Measurements from ENCODE around the gene XRCC3.

XRCC3 gene

DNA sequence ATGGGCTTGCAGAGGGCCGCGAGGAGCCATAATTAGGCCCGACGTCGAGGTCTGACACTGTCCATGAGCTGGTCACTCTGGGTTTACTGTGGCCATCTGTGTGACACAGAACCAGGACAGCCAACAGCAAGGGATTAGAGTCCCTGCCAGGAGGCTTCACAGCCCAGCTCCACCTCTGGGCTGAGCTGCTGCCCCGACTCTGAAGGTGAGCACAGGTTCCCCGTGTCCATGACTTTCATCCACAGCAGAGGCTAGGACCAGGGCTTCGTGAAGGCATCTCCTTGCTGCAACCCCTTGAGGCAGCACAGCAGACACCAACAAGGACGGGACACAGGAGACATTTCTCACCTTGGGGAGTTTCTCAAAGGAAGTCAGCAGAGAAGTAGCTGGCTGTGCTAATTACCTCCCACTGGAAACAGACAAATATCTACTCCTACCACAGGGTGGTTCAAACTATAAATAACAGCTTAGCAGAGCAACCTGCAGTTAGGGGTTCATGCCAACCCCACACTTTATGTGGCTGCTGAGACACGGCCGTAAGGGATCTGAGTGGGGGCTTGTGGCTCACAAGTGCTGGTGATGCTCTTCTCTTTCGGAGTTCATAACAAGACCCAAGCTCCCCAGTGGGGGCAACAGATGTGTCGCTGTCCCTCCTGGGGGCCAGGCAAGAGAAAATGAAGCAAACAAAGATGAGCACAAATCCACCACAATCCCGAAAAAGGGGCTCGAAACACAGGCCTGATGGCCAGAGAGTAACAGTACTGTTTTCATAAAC, 29.6 kb upstream of the XRCC3 start:
- H3K4me3 ChIP-seq = no peak overlapping the region
- no peak for DNase-seq (ENCODE audit: low spot score)
- TF ChIP-seq, protein P1, sequence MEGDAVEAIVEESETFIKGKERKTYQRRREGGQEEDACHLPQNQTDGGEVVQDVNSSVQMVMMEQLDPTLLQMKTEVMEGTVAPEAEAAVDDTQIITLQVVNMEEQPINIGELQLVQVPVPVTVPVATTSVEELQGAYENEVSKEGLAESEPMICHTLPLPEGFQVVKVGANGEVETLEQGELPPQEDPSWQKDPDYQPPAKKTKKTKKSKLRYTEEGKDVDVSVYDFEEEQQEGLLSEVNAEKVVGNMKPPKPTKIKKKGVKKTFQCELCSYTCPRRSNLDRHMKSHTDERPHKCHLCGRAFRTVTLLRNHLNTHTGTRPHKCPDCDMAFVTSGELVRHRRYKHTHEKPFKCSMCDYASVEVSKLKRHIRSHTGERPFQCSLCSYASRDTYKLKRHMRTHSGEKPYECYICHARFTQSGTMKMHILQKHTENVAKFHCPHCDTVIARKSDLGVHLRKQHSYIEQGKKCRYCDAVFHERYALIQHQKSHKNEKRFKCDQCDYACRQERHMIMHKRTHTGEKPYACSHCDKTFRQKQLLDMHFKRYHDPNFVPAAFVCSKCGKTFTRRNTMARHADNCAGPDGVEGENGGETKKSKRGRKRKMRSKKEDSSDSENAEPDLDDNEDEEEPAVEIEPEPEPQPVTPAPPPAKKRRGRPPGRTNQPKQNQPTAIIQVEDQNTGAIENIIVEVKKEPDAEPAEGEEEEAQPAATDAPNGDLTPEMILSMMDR (IDR thresholded peaks at IDR 0.05) = no peak
- no peak overlapping the region for H3K27ac ChIP-seq

- H3K27ac ChIP-seq = no peak overlapping the region
- DNase-seq (ENCODE audit: low spot score) = peak; percentile 59
- TF ChIP-seq, protein P1 (IDR thresholded peaks at IDR 0.05) = no peak
- H3K4me3 ChIP-seq = no peak overlapping the region
Measured at GRCh38 chr14:103743691-103744090, 28.4 kb upstream of the XRCC3 start.

- peak; percentile 67 for DNase-seq (ENCODE audit: low spot score)
Measured at GRCh38 chr14:103742499-103743255, 27.4 kb upstream of the XRCC3 start.

DNA sequence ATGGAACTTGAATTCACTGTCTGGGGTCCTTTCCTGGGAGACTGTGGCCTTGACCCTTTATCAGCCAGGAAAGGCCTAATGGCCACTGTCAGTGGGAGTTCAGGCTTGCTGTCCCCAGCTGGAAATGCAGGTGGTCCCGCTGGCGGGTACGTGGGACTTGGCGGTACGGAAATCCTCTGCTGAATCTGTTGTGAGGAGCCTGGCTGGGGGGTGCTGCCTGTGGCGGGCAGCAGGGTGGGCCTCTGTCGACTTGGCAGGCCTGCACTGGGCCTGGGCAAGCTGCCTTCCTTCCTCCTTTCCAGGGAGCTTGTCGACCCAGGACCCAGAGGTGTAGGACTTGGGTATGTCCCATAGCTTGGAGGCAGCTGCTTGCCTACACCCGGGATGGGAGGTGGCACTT, 26.6 kb upstream of the XRCC3 start:
- DNase-seq (ENCODE audit: low spot score) = peak; percentile 52
- H3K4me3 ChIP-seq = no peak overlapping the region
- TF ChIP-seq, protein P1 (IDR thresholded peaks at IDR 0.05) = no peak
- H3K27ac ChIP-seq = no peak overlapping the region

More at GRCh38 chr14:103742499-103743255, 27.4 kb upstream of the XRCC3 start:
- TF ChIP-seq, protein P1 (IDR thresholded peaks at IDR 0.05) = no peak
- H3K27ac ChIP-seq = no peak overlapping the region
- H3K4me3 ChIP-seq = no peak overlapping the region

- peak; percentile 49 for DNase-seq (ENCODE audit: low spot score)
- TF ChIP-seq, protein P1 (IDR thresholded peaks at IDR 0.05) = no peak
- H3K4me3 ChIP-seq = no peak overlapping the region
- H3K27ac ChIP-seq = peak overlapping the region in 1 of 2 donors; percentile 11
Measured at GRCh38 chr14:103740991-103741689, 25.9 kb upstream of the XRCC3 start.

DNA sequence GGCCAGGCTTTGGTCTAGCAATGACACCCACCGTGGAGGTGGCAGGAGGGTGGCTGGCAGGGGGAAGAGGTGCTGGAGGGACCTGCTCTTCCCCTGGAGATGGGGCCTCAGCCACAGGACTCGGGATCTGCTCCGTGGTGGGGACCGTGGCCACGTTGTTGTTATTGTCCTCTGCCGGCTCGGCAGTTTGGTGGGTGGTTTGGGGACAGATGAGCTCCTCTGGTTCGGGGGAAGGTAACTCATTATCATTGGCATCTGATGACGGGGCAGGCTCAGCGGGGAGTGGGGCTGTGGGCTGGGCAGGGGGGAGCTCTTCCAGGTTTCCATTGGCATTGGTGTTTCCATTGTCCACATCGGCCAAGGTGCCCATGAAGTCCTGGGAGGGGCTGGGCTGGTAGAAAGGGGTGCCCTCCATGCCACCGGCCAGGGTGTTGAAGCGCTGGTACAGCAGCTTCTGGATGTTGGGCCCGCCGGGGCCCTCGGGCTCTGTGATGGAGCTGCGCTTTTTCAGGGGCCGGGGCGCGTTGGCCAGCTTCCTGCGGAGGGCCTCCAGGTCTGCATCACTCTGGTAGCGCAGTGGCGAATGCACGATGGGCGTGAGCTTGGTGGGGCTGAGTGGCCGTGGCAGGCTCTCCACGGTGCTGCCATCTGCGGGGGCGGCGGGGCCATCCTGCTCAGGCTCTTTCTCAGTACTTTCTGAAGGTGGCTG, 24.7 kb upstream of the XRCC3 start:
- no peak overlapping the region for H3K27ac ChIP-seq
- peak; percentile 60 for DNase-seq (ENCODE audit: low spot score)
- H3K4me3 ChIP-seq = no peak overlapping the region
- TF ChIP-seq, protein P1 (IDR thresholded peaks at IDR 0.05) = no peak
